Fibroblast of skin of abdomen (primary cell): ENCODE data around the gene FLOT1.
"Not testable (repeated sequence)": the region's sequence is repeated elsewhere in the genome, so short reads cannot be mapped to it uniquely, and the experiment has no call there.

Experiments
- DNase-seq: peaks from one replicate; pipeline ENCODE4 v3.0.0-alpha.2; 2013

FLOT1 gene

GRCh38 chr6:30723159-30723842 is 19.2 kb downstream of the FLOT1 start:
- not testable (repeated sequence) for DNase-seq

GRCh38 chr6:30722280-30723112 is 20.0 kb downstream of the FLOT1 start:
- DNase-seq = peak; percentile 77

- peak; percentile 38 for DNase-seq
Observed at GRCh38 chr6:30722025-30722279, 20.5 kb downstream of the FLOT1 start.

- peak; percentile 93 for DNase-seq
Observed at GRCh38 chr6:30721198-30722024, 21.1 kb downstream of the FLOT1 start.

GRCh38 chr6:30720738-30721197 is 21.7 kb downstream of the FLOT1 start:
- peak; percentile 64 for DNase-seq

GRCh38 chr6:30719791-30720737 is 22.4 kb downstream of the FLOT1 start, which contains the start of gene TUBB:
TUBB (plus strand) TSS chr6:30720352; CDS start chr6:30720507, 155 bp downstream.
- DNase-seq = peak; percentile 99

GRCh38 chr6:30719356-30719755 is 23.1 kb downstream of the FLOT1 start:
- no peak for DNase-seq

- not testable (repeated sequence) for DNase-seq
Observed at GRCh38 chr6:30717845-30718720, 24.4 kb downstream of the FLOT1 start.

GRCh38 chr6:30717129-30717844 is 25.2 kb downstream of the FLOT1 start, which contains the start of gene MDC1:
MDC1 (minus strand) TSS chr6:30717281; CDS start chr6:30715175, 2,106 bp downstream.
- peak; percentile 100 for DNase-seq

- no peak for DNase-seq
Observed at GRCh38 chr6:30716879-30717128, 25.7 kb downstream of the FLOT1 start.

GRCh38 chr6:30714263-30714662 is 28.2 kb downstream of the FLOT1 start:
- no peak for DNase-seq

- DNase-seq = no peak
Observed at GRCh38 chr6:30712441-30712945, 30.0 kb downstream of the FLOT1 start.

- DNase-seq = no peak
Observed at GRCh38 chr6:30711758-30712380, 30.6 kb downstream of the FLOT1 start.

- DNase-seq = no peak
Observed at GRCh38 chr6:30709101-30709868, 33.2 kb downstream of the FLOT1 start.

GRCh38 chr6:30707281-30707850 is 35.1 kb downstream of the FLOT1 start:
- no peak for DNase-seq

- no peak for DNase-seq
Observed at GRCh38 chr6:30705620-30706019, 36.9 kb downstream of the FLOT1 start.

GRCh38 chr6:30703821-30704220 is 38.7 kb downstream of the FLOT1 start:
- DNase-seq = no peak

- no peak for DNase-seq
Observed at GRCh38 chr6:30703011-30703410, 39.5 kb downstream of the FLOT1 start.
